Liver (tissue), 9 donors: ENCODE results near the gene KLF2. TPM values are rescaled to one million over a fixed set of nuclear protein-coding genes. Genes with fewer than 3 reads are reported as not detected.

ENCODE experiments used
- DNase-seq: peaks from one replicate; pipeline ENCODE4 v3.0.0-alpha.2; 2017; ENCODE audit warnings: low spot score
- H3K27ac ChIP-seq, 2 donors: one replicate each; pipeline ENCODE4 v1.7.0; 2013; ENCODE audit warnings: inconsistent platforms in 2 of 2, low read length in 2 of 2, control low read depth in 1 of 2, low read depth in 1 of 2, mild to moderate bottlenecking in 1 of 2
- H3K27me3 ChIP-seq, 4 donors: one replicate each; pipeline versions ENCODE4 v1.6.1 to v1.7.0; 2013; ENCODE audit warnings: low read length in 3 of 4, inconsistent platforms in 1 of 4, mild to moderate bottlenecking in 1 of 4, moderate library complexity in 1 of 4; ENCODE audit not compliant: control insufficient read depth in 4 of 4, insufficient read depth in 4 of 4
- H3K36me3 ChIP-seq, 4 donors: one replicate each; pipeline versions ENCODE4 v1.6.1 to v1.7.0; 2013; ENCODE audit warnings: low read length in 3 of 4, mild to moderate bottlenecking in 3 of 4, low read depth in 1 of 4, moderate library complexity in 1 of 4; ENCODE audit not compliant: control insufficient read depth in 4 of 4, insufficient read depth in 3 of 4
- H3K4me1 ChIP-seq, 4 donors: one replicate each; pipeline versions ENCODE4 v1.6.1 to v1.7.0; 2013; ENCODE audit warnings: low read length in 3 of 4, mild to moderate bottlenecking in 3 of 4, moderate library complexity in 1 of 4; ENCODE audit not compliant: control insufficient read depth in 4 of 4, insufficient read depth in 4 of 4
- H3K4me3 ChIP-seq, 3 donors: one replicate each; pipeline versions ENCODE4 v1.6.1 to v1.7.0; 2013; ENCODE audit warnings: low read length in 3 of 3, control low read depth in 1 of 3, low read depth in 1 of 3, mild to moderate bottlenecking in 1 of 3
- H3K9ac ChIP-seq, 2 donors: one replicate each; pipeline ENCODE4 v1.7.0; 2013; ENCODE audit warnings: low read length in 2 of 2, mild to moderate bottlenecking in 2 of 2, moderate library complexity in 2 of 2, control low read depth in 1 of 2, low read depth in 1 of 2
- H3K9me3 ChIP-seq, 4 donors: one replicate each; pipeline versions ENCODE4 v1.6.1 to v1.7.0; 2013; ENCODE audit warnings: low read length in 3 of 4; ENCODE audit not compliant: control insufficient read depth in 4 of 4
- ATF3 ChIP-seq: IDR thresholded peaks from 2 replicates; pipeline ENCODE4 v1.6.1; 2016; ENCODE audit warnings: antibody characterized with exemption
- CTCF ChIP-seq: fragments of 150-350 bp; IDR thresholded peaks from 2 replicates; pipeline ENCODE4 v1.5.1; 2017; ENCODE audit warnings: improper control_type of control experiment, low read depth, low read length; ENCODE audit not compliant: missing input control
- EGR1 ChIP-seq, 2 donors: IDR thresholded peaks; 2 replicates each; pipeline ENCODE4 v1.6.1; 2016 to 2018; ENCODE audit warnings: antibody characterized with exemption in 2 of 2, low read depth in 2 of 2
- FOXA1 ChIP-seq: IDR thresholded peaks from 2 replicates; pipeline ENCODE4 v1.6.1; 2016; ENCODE audit warnings: antibody characterized with exemption
- FOXA2 ChIP-seq: IDR thresholded peaks from 2 replicates; pipeline ENCODE4 v1.6.1; 2016; ENCODE audit warnings: antibody characterized with exemption
- GABPA ChIP-seq, 2 donors: IDR thresholded peaks in 1 of 2; conservative IDR thresholded peaks in 1 of 2; 2 replicates each; pipeline ENCODE4 v1.6.1; 2016; ENCODE audit warnings: antibody characterized with exemption in 2 of 2, mild to moderate bottlenecking in 1 of 2, moderate library complexity in 1 of 2
- HNF4A ChIP-seq, 2 donors: conservative IDR thresholded peaks; 2 replicates each; pipeline ENCODE4 v1.6.1; 2016; ENCODE audit warnings: antibody characterized with exemption in 2 of 2, mild to moderate bottlenecking in 2 of 2
- HNF4G ChIP-seq: IDR thresholded peaks from 2 replicates; pipeline ENCODE4 v1.6.1; 2016; ENCODE audit warnings: antibody characterized with exemption
- JUND ChIP-seq, 2 donors: IDR thresholded peaks; 2 replicates each; pipeline ENCODE4 v1.6.1; 2016; ENCODE audit warnings: antibody characterized with exemption in 2 of 2
- MAX ChIP-seq: IDR thresholded peaks from 2 replicates; pipeline ENCODE4 v1.6.1; 2016; ENCODE audit warnings: antibody characterized with exemption
- NR2F2 ChIP-seq: IDR thresholded peaks from 2 replicates; pipeline ENCODE4 v1.6.1; 2016; ENCODE audit warnings: antibody characterized with exemption
- RAD21 ChIP-seq, 2 donors: IDR thresholded peaks; 2 replicates each; pipeline ENCODE4 v1.6.1; 2016; ENCODE audit warnings: antibody characterized with exemption in 2 of 2, mild to moderate bottlenecking in 2 of 2
- REST ChIP-seq: IDR thresholded peaks from 2 replicates; pipeline ENCODE4 v1.6.1; 2016; ENCODE audit warnings: antibody characterized with exemption, mild to moderate bottlenecking
- RXRA ChIP-seq, 2 donors: IDR thresholded peaks; 2 replicates each; pipeline ENCODE4 v1.6.1; 2017 to 2018; ENCODE audit warnings: antibody characterized with exemption in 2 of 2, mild to moderate bottlenecking in 1 of 2
- SP1 ChIP-seq: IDR thresholded peaks from 2 replicates; pipeline ENCODE4 v1.6.1; 2018; ENCODE audit warnings: antibody characterized with exemption, mild to moderate bottlenecking
- TAF1 ChIP-seq: conservative IDR thresholded peaks from 2 replicates; pipeline ENCODE4 v1.6.1; 2016; ENCODE audit warnings: antibody characterized with exemption, mild to moderate bottlenecking
- YY1 ChIP-seq: IDR thresholded peaks from 2 replicates; pipeline ENCODE4 v1.6.1; 2016; ENCODE audit warnings: antibody characterized with exemption, mild to moderate bottlenecking
- ZBTB33 ChIP-seq: IDR thresholded peaks from 2 replicates; pipeline ENCODE4 v1.6.1; 2016; ENCODE audit warnings: antibody characterized with exemption
- WGBS: extraction: QIAGEN DNeasy Blood & Tissue Kit; methylation state at CpG from one replicate; pipeline ENCODE4 v1.1.7; 2013; 5-methylcytosine and 5-hydroxymethylcytosine counted together
- polyA plus RNA-seq, 2 donors: library from polyadenylated mRNA; stranded (reverse) in 1 of 2; unstranded in 1 of 2; fragments of 200-250 nt in 1 of 2; fragments of >200 nt in 1 of 2; fragmentation: Nextera tagmentation in 1 of 2; extraction: Ambion mirVana in 1 of 2; gene quantifications; one replicate each; pipeline versions ENCODE4 v1.2.1 to v1.2.3, GENCODE V29; 2013 to 2015
- total RNA-seq, 2 donors: library from RNA; depleted of rRNA; stranded (reverse); fragments of >200 nt; gene quantifications; one replicate each; pipeline ENCODE4 v1.2.3, GENCODE V29; 2014
- donor health status: healthy.
- donor health status: healthy.
- donor health status: healthy.
- donor health status: healthy.
- donor health status: healthy.

The KLF2 gene
- total and polyA plus RNA-seq, 4 donors: 3.9 to 11.2 (median 4.2) TPM

GRCh38 chr19:16347706-16348105, 23.1 kb downstream of the KLF2 start:
- Histone ChIP-seq H3K27ac (no peak overlapping the region), H3K9ac (no peak overlapping the region), H3K36me3 (no peaks in the 10 kb centered on the region), H3K27me3 (no peaks in the 10 kb centered on the region), H3K9me3 (no peaks in the 10 kb centered on the region), H3K4me3 (no peak overlapping the region), H3K4me1 (peaks cover 0 to 5% (median 2%) of the 10 kb centered on the region in 4 donors)
- 87% methylated on average over 6 of the region's 6 CpGs for WGBS
- TF ChIP-seq MAX (no peak), JUND (IDR thresholded peaks at IDR 0.05) (no peak), FOXA2 (no peak), NR2F2 (no peak), RXRA (IDR thresholded peaks at IDR 0.05) (no peak), SP1 (no peak), TAF1 (no peak), EGR1 (IDR thresholded peaks at IDR 0.05; ENCODE audit: low read depth in 2 of 2) (no peak), CTCF (no peak), ZBTB33 (no peak), GABPA (IDR thresholded peaks at IDR 0.05 in 1 of 2, conservative IDR thresholded peaks at IDR 0.05 in 1 of 2) (no peak), FOXA1 (no peak), HNF4A (conservative IDR thresholded peaks at IDR 0.05) (no peak), ATF3 (no peak), RAD21 (IDR thresholded peaks at IDR 0.05) (no peak)
- DNase-seq: no peak

- Histone ChIP-seq H3K36me3 (no peaks in the 10 kb centered on the region), H3K27ac (no peak overlapping the region), H3K4me3 (no peak overlapping the region), H3K9me3 (no peaks in the 10 kb centered on the region), H3K4me1 (peaks cover 0 to 5% (median 2%) of the 10 kb centered on the region in 4 donors), H3K9ac (no peak overlapping the region), H3K27me3 (no peaks in the 10 kb centered on the region)
- 79% methylated on average over 13 of the region's 13 CpGs for WGBS
- DNase-seq: no peak
- no peak for TF ChIP-seq HNF4G
- TF ChIP-seq ATF3: no peak
- TF ChIP-seq REST: no peak
- no peak for TF ChIP-seq FOXA1
- no peak for TF ChIP-seq ZBTB33
- no peak for TF ChIP-seq GABPA (IDR thresholded peaks at IDR 0.05 in 1 of 2, conservative IDR thresholded peaks at IDR 0.05 in 1 of 2)
- TF ChIP-seq RXRA (IDR thresholded peaks at IDR 0.05): no peak
- no peak for TF ChIP-seq CTCF
- no peak for TF ChIP-seq HNF4A (conservative IDR thresholded peaks at IDR 0.05)
- no peak for TF ChIP-seq SP1
- no peak for TF ChIP-seq YY1
- no peak for TF ChIP-seq RAD21 (IDR thresholded peaks at IDR 0.05)
- no peak for TF ChIP-seq FOXA2
- no peak for TF ChIP-seq NR2F2
- no peak for TF ChIP-seq EGR1 (IDR thresholded peaks at IDR 0.05; ENCODE audit: low read depth in 2 of 2)
Observed at GRCh38 chr19:16349551-16350152, 25.0 kb downstream of the KLF2 start.
